HG03108 (cell line): ENCODE data around the gene RHBDL3.

ENCODE experiments used
- ATAC-seq: cut with Tn5 transposase; IDR thresholded peaks from one replicate; pipeline ENCODE4 v1.9.1; 2021; ENCODE audit warnings: moderate library complexity; ENCODE audit not compliant: unreplicated experiment

RHBDL3 gene

DNA sequence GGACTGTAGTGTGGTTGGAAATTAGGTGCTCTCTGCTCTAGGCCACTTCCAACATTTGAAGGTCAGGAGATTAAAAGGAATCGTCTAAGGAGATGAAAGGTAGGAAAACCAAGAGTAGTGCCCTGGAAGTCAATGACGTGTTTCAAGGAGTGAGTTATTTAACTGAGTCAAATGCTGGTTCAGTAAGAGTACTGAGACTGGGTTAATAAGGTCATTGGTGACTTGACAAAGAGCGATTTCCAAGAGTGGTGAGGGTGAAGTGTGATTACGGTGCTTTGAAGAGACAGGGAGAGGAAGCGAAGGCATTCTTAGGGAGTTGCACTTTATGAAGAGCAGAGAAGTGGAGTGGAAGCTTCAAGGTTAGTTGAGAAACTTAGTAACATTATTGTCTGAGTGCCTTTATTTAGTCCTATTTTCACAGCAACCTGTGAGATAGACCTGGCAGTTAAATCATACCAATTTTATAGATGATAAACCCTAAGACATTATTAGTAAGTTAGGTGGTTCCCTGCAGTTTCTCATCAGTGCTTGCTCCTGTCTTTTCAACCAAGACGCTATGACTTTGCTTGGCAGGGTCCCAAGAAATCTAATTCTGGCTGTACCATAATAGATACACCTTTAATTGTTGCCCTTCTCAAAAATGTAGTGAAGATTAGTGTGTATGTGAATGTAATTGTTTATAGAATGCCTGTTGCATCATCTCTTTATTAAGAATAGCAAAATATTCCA lies 90.2 kb downstream of the RHBDL3 start:
- ATAC-seq = no peak

DNA sequence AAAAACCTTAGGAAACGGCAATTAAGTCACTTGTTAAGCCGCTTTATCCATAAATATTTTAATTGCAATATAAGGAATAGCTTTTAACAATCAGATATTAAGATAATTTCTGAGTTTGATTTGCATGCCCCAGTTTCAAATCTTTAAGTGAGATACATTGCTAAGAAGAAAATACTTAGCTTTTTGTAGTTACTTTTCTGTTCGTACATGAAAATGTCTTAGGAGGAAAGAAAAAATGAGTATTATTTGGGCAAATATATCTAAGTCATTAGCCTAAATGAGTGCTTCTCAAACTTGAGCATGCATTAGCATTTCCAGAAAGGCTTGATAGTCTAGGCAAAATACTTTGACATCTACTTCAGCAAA lies 90.7 kb downstream of the RHBDL3 start:
- ATAC-seq = no peak

DNA sequence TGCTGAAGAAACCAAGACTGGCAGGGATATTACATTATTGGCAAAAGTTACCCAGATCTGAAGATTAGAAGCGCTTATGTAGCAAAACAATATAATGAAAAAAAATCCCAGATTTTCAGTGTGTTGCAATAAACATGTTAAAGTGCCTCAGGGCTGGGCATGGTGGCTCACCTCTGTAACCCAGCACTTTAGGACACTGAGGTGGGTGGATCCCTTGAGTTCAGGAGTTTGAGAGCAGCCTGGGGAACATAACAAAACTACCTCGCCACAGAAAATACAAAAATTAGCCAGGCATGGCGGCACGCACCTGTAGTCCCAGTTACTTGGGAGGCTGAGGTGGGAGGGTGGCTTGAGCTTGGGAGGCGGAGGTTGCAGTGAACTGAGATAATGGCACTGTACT lies 91.1 kb downstream of the RHBDL3 start:
- ATAC-seq = no peak

DNA sequence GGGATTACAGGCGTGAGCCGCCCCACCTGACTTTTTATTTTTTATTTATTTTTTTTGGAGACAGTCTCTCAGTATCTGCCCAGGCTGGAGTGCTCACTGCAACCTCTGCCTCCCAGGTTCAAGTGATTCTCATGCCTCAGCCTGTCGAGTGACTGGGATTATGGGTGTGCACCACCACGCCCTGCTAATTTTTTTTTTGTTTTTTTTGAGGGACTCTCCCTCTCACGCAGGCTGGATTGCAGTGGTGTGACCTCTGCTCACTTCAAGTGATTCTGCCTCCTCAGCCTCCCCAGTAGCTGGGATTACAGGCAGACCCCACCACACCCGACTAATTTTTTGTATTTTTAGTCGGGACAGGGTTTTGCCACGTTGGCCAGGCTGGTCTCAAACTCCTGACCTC lies 92.0 kb downstream of the RHBDL3 start:
- ATAC-seq = no peak

DNA sequence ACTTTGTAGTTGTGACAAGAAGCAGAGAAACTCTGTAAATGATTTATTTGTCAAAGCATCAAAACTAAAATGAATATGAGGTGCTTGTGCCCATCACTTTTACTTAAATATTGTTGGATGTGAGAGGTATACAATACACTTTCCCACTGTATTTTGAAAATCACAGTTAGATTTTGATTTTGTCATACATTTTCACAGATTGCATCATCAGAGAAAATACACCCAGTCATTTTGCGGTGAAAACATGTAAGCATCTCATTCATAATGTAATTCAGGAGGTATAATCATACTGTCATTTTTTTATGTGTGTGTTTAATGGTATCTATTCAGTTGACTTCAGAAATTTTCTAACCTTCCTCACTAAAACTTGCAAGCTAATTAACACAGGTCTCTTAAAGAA lies 95.6 kb downstream of the RHBDL3 start:
- no peak for ATAC-seq

DNA sequence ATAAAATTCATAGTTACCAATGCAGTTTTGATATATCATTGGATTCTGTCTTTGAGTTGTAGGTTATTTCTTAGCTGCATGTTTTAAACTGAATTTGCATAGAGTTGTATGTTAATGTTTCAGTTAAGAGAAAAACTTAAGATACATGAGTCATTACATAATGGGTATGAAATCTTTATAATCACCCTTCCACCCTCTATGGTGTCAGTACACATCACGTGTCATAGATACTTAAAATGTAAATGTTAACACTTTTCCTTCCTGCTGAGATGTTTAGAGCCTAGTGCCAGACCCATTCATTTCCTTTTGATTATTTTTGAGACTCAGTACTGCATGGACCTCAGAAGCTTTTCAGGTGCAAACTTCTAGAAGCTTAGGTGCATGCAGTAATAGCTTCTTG lies 104.8 kb downstream of the RHBDL3 start:
- ATAC-seq = no peak
